Keratinocyte (primary cell): ENCODE results near the gene ADGRA1. TPM values are rescaled to one million over a fixed set of nuclear protein-coding genes. Genes with fewer than 3 reads are reported as not detected.

Experiments
- DNase-seq: peaks from one replicate; pipeline ENCODE4 v3.0.0-alpha.2; 2011; ENCODE audit warnings: low read depth, missing footprints, low spot score
- FAIRE-seq: peaks from 2 replicates; lab custom pipeline; 2011; peaks lifted over from hg19 to GRCh38; lab: Jason Lieb, UNC
- H2AFZ ChIP-seq: 2 replicates; pipeline ENCODE4 v1.6.0; 2012; ENCODE audit warnings: low read length, control low read depth, inconsistent platforms; ENCODE audit not compliant: control insufficient read depth
- H3K27ac ChIP-seq: 2 replicates; pipeline ENCODE4 v1.5.1; 2011; ENCODE audit warnings: low read length; ENCODE audit not compliant: control insufficient read depth, insufficient read depth
- H3K27me3 ChIP-seq: 3 replicates; pipeline ENCODE4 v1.6.0; 2011; ENCODE audit warnings: low read length; ENCODE audit not compliant: control insufficient read depth, insufficient read depth; ENCODE audit errors: extremely low read depth
- H3K36me3 ChIP-seq, 2 experiments: 2 replicates in 1 of 2; 3 replicates in 1 of 2; pipeline ENCODE4 v1.5.1; 2011; ENCODE audit warnings: low read length in 2 of 2, mild to moderate bottlenecking in 1 of 2; ENCODE audit not compliant: control insufficient read depth in 2 of 2, insufficient read depth in 2 of 2; ENCODE audit errors: extremely low read depth in 1 of 2
- H3K4me1 ChIP-seq: 3 replicates; pipeline ENCODE4 v1.5.1; 2011; ENCODE audit warnings: low read length; ENCODE audit not compliant: control insufficient read depth, insufficient read depth; ENCODE audit errors: extremely low read depth
- H3K4me2 ChIP-seq: 3 replicates; pipeline ENCODE4 v1.6.0; 2011; ENCODE audit warnings: low read depth, low read length; ENCODE audit not compliant: control insufficient read depth, insufficient read depth; ENCODE audit errors: extremely low read depth
- H3K4me3 ChIP-seq, 3 experiments: fragments of 200-600 bp in 1 of 3; sonication (generic) in 1 of 3; 2 replicates in 2 of 3; 3 replicates in 1 of 3; pipeline ENCODE4 v1.5.1; 2011 to 2016; ENCODE audit warnings: low read length in 3 of 3, mild to moderate bottlenecking in 3 of 3, control low read depth in 2 of 3, inconsistent platforms in 1 of 3, low read depth in 1 of 3, mixed read lengths in 1 of 3, mixed run types in 1 of 3, moderate library complexity in 1 of 3; ENCODE audit not compliant: control insufficient read depth in 2 of 3, insufficient read depth in 2 of 3; ENCODE audit errors: extremely low read depth in 1 of 3
- H3K79me2 ChIP-seq: 2 replicates; pipeline ENCODE4 v1.6.0; 2012; ENCODE audit warnings: low read length; ENCODE audit not compliant: control insufficient read depth, insufficient read depth
- H3K9ac ChIP-seq: 3 replicates; pipeline ENCODE4 v1.6.0; 2011; ENCODE audit warnings: low read length; ENCODE audit not compliant: control insufficient read depth, insufficient read depth; ENCODE audit errors: extremely low read depth
- H3K9me1 ChIP-seq: 3 replicates; pipeline ENCODE4 v1.6.0; 2011; ENCODE audit warnings: low read length; ENCODE audit not compliant: control insufficient read depth, insufficient read depth; ENCODE audit errors: extremely low read depth
- H3K9me3 ChIP-seq: 2 replicates; pipeline ENCODE4 v1.5.1; 2012; ENCODE audit warnings: low read depth, low read length; ENCODE audit not compliant: control insufficient read depth
- H4K20me1 ChIP-seq: 3 replicates; pipeline ENCODE4 v1.6.0; 2011; ENCODE audit warnings: low read length; ENCODE audit not compliant: control insufficient read depth, insufficient read depth; ENCODE audit errors: extremely low read depth
- EZH2 ChIP-seq: IDR thresholded peaks from one replicate; pipeline ENCODE4 v1.6.1; 2012; ENCODE audit warnings: inconsistent platforms, mild to moderate bottlenecking, low read length, moderate library complexity
- dilution Hi-C: fragments of 300-500 bp; cut with MboI; formaldehyde crosslinking; loops from one replicate; pipeline ENCODE4 v1.7.0; 2020; ENCODE audit warnings: low sequenced_read_pairs; ENCODE audit not compliant: extremely low pct_ligation_motif_present
- polyA plus RNA-seq, 5 experiments: library from polyadenylated mRNA; depleted of rRNA in 3 of 5; stranded (reverse) in 3 of 5; stranded (forward) in 1 of 5; unstranded in 1 of 5; fragments of >200 nt; gene quantifications; 1 replicate in 1 of 5; 2 replicates in 3 of 5; 3 replicates in 1 of 5; pipeline versions ENCODE4 v1.2.1 to v1.2.3, GENCODE V29; 2011 to 2012; ENCODE audit warnings: missing spikeins in 2 of 5, low read depth in 1 of 5, low replicate concordance in 1 of 5
- TF ChIP-seq, protein P1 (sequence below), 3 experiments: IDR thresholded peaks in 1 of 3; conservative IDR thresholded peaks in 1 of 3; optimal IDR thresholded peaks in 1 of 3; 2 replicates in 2 of 3; 3 replicates in 1 of 3; pipeline versions ENCODE3 to v1.5.1; 2011; ENCODE audit warnings: low read length in 3 of 3, mild to moderate bottlenecking in 3 of 3, moderate library complexity in 2 of 3, control low read depth in 1 of 3, inconsistent platforms in 1 of 3; ENCODE audit not compliant: insufficient read depth in 2 of 3; ENCODE audit errors: extremely low read depth in 1 of 3

The ADGRA1 gene
- polyA plus RNA-seq, 1 donor (not counting 4 experiments of a cell fraction or from before 2014, with no cell fraction given) = not detected

DNA sequence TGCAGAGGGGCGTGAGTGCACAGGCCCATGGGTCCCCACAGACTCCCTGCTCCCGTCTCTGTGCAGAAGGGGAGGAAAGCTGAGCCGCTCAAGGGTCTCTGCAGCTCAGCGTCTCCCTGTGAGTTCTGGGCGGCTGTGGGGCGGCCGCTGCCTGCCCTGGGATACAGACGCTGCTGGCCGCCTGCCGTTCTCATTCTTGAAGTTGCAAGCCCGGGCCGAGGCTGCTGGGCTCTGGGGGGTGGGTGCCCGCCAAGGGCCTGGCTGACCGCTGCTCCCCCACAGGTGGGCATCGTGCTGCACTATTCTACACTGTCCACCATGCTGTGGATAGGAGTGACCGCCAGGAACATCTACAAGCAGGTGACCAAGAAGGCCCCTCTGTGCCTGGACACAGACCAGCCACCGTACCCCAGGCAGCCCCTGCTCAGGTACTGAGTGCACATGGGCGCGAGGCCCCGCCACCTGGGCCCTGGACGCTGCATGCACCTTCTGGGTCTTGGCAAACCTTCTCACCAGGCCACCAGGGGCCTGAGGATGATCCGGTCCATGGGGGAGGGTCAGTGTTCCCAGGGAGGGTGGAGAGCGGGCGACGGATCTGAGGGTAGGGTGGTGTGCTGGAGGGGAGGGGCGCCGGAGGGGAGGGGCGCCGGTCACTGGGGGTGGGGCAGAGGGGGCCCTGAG lies 14.8 kb downstream of the ADGRA1 start:
- dilution Hi-C loops = no loop called here
- no peaks in the 10 kb centered on the region for H3K4me1 ChIP-seq
- DNase-seq = no peak
- no peaks in the 10 kb centered on the region for H4K20me1 ChIP-seq
- H2AFZ ChIP-seq = no peak overlapping the region
- no peaks in the 10 kb centered on the region for H3K9me1 ChIP-seq
- H3K36me3 ChIP-seq = no peaks in the 10 kb centered on the region
- H3K4me2 ChIP-seq = no peak overlapping the region
- no peak overlapping the region for H3K4me3 ChIP-seq
- no peak for FAIRE-seq
- H3K79me2 ChIP-seq = no peaks in the 10 kb centered on the region
- H3K9ac ChIP-seq = no peak overlapping the region
- TF ChIP-seq, protein P1, sequence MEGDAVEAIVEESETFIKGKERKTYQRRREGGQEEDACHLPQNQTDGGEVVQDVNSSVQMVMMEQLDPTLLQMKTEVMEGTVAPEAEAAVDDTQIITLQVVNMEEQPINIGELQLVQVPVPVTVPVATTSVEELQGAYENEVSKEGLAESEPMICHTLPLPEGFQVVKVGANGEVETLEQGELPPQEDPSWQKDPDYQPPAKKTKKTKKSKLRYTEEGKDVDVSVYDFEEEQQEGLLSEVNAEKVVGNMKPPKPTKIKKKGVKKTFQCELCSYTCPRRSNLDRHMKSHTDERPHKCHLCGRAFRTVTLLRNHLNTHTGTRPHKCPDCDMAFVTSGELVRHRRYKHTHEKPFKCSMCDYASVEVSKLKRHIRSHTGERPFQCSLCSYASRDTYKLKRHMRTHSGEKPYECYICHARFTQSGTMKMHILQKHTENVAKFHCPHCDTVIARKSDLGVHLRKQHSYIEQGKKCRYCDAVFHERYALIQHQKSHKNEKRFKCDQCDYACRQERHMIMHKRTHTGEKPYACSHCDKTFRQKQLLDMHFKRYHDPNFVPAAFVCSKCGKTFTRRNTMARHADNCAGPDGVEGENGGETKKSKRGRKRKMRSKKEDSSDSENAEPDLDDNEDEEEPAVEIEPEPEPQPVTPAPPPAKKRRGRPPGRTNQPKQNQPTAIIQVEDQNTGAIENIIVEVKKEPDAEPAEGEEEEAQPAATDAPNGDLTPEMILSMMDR (optimal IDR thresholded peaks at IDR 0.05 in 1 of 3, IDR thresholded peaks at IDR 0.05 in 1 of 3, conservative IDR thresholded peaks at IDR 0.05 in 1 of 3; ENCODE audit: extremely low read depth in 1 of 3, insufficient read depth in 2 of 3, low read length in 3 of 3) = no peak
- no peak for TF ChIP-seq EZH2
- peaks cover 26% of the 10 kb centered on the region for H3K27me3 ChIP-seq
- H3K27ac ChIP-seq = no peak overlapping the region
- peaks cover 5% of the 10 kb centered on the region for H3K9me3 ChIP-seq

DNA sequence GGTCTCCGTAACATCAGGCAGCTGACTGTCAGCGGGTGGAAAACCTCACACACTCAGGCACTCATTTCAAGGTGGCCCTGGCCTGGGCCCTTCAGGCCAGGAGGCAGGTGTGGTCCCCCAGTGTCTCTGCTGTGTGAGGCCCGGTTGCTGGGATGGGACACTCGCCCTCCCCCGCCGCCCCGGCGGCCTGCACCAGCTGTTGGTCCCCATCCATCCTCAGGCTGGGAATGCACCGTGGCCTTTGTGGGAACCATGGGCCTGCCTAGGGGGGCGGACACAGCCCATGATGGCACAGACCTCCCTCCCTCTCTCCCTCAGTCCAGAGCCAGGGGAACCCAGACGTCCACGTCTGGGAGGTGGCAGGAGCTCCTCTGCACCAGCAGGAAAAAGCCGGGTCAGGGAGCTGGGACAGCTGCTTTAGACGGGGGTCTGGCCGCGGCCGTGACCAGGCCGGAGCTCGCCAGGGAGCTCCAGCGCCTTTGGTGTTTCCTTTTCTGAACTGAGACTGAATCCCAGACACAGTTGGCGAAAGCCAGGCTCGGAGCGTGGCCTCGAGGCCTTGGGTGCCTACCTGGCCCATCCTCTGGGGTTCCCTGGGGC lies 15.7 kb downstream of the ADGRA1 start:
- Histone ChIP-seq H3K4me1 (no peaks in the 10 kb centered on the region), H3K36me3 (no peaks in the 10 kb centered on the region), H3K27ac (no peak overlapping the region), H3K9me3 (peaks cover 9% of the 10 kb centered on the region), H3K4me3 (no peak overlapping the region), H4K20me1 (no peaks in the 10 kb centered on the region), H3K4me2 (no peak overlapping the region), H3K27me3 (peaks cover 26% of the 10 kb centered on the region), H3K9ac (no peak overlapping the region), H3K9me1 (no peaks in the 10 kb centered on the region), H2AFZ (no peak overlapping the region), H3K79me2 (no peaks in the 10 kb centered on the region)
- dilution Hi-C loops = no loop called here
- DNase-seq (no peak), FAIRE-seq (no peak)
- no peak for TF ChIP-seq EZH2
- TF ChIP-seq, protein P1 (optimal IDR thresholded peaks at IDR 0.05 in 1 of 3, IDR thresholded peaks at IDR 0.05 in 1 of 3, conservative IDR thresholded peaks at IDR 0.05 in 1 of 3; ENCODE audit: extremely low read depth in 1 of 3, insufficient read depth in 2 of 3, low read length in 3 of 3) = no peak
